Measurements from ENCODE around the gene MAP1LC3B2. TPM values are rescaled to one million over a fixed set of nuclear protein-coding genes. Genes with fewer than 3 reads are reported as not detected.

The MAP1LC3B2 gene
- total RNA-seq, 1 experiment from 2014 or later: 1.5 TPM

GRCh38 chr12:116620492-116621191 lies 61.5 kb downstream of the MAP1LC3B2 start:
- H3K9me3 Mint-ChIP-seq: peaks cover 15 to 17% of the 10 kb centered on the region in 2 experiments
- no peaks in the 10 kb centered on the region for H3K23me2 ChIP-seq (ENCODE audit: insufficient read length, low read depth, low read length, poor library complexity, severe bottlenecking)
- H2BK20ac ChIP-seq (ENCODE audit: low read depth, low read length, poor library complexity, severe bottlenecking): no peak overlapping the region
- H4K5ac ChIP-seq (ENCODE audit: insufficient read length, low read depth, low read length): no peak overlapping the region
- no peaks in the 10 kb centered on the region for H3K27me3 ChIP-seq (ENCODE audit: insufficient read depth, low read length)
- H2BK15ac ChIP-seq (ENCODE audit: low read depth, low read length): no peak overlapping the region
- no peak overlapping the region for H2BK120ac ChIP-seq (ENCODE audit: low read depth, low read length, poor library complexity, severe bottlenecking)
- no peaks in the 10 kb centered on the region for H3K4me1 ChIP-seq (ENCODE audit: insufficient read depth, low read length)
- no peak overlapping the region for H3K4ac ChIP-seq (ENCODE audit: low read depth, low read length)
- no peak overlapping the region for H3K14ac ChIP-seq (ENCODE audit: insufficient read depth, low read length)
- peaks cover 3 to 16% (median 3%) of the 10 kb centered on the region in 3 experiments; a peak in 5 of 7 replicates for H3K36me3 Mint-ChIP-seq (ENCODE audit: insufficient read depth in 1 of 3, low read depth in 3 of 3)
- no peak overlapping the region for H4K8ac ChIP-seq (replicated peaks; ENCODE audit: insufficient read length, low read depth, low read length)
- no peak overlapping the region for H2BK12ac ChIP-seq (ENCODE audit: insufficient read length, low read depth, low read length)
- H3K9me3 ChIP-seq (ENCODE audit: control insufficient read depth, low read depth, low read length): peaks cover 6% of the 10 kb centered on the region
- no peaks in the 10 kb centered on the region for H3K79me1 ChIP-seq (ENCODE audit: insufficient read depth, low read depth, low read length, poor library complexity, severe bottlenecking)
- no peaks in the 10 kb centered on the region for H3K79me2 ChIP-seq (ENCODE audit: insufficient read depth, low read length)
- no peak overlapping the region for H3K9ac ChIP-seq (ENCODE audit: extremely low read depth, insufficient read length, low read length)
- no peak overlapping the region for H3K18ac ChIP-seq (ENCODE audit: insufficient read length, low read depth, low read length)
- peak overlapping the region in 2 of 3 experiments; percentile 47 to 50; a peak in 2 of 7 replicates for H3K27ac Mint-ChIP-seq
- H3K27ac ChIP-seq (ENCODE audit: insufficient read length, low read depth, low read length): no peak overlapping the region
- no peak overlapping the region for H3K4me2 ChIP-seq (ENCODE audit: insufficient read depth, insufficient read length, low read length)
- H2BK5ac ChIP-seq (ENCODE audit: insufficient read length, low read length): no peak overlapping the region
- WGBS (ENCODE audit: extremely low coverage, insufficient read length, low lambda C conversion rate): no CpG with 5 or more reads among the region's 16 CpGs
- H4K20me1 ChIP-seq (ENCODE audit: control insufficient read depth, insufficient read depth, insufficient read length): no peaks in the 10 kb centered on the region
- peaks cover 4% of the 10 kb centered on the region for H3K27me3 Mint-ChIP-seq (ENCODE audit: low read depth)
- no peak overlapping the region for H4K91ac ChIP-seq (ENCODE audit: insufficient read length, low read depth, low read length)
- no peak overlapping the region for H2AFZ ChIP-seq (ENCODE audit: low read length)
- DNase-seq: no peak
- no peak for TF ChIP-seq CTCF (conservative IDR thresholded peaks at IDR 0.05)
- H3K56ac ChIP-seq (ENCODE audit: insufficient read length, low read depth, low read length): no peak overlapping the region
- H3K4me1 Mint-ChIP-seq: peaks cover 19 to 28% of the 10 kb centered on the region in 2 experiments
- H2AK5ac ChIP-seq (ENCODE audit: insufficient read length, low read length): no peak overlapping the region
- peak overlapping the region in 1 of 2 experiments; percentile 8; a peak in 1 of 5 replicates for H3K4me3 Mint-ChIP-seq
- no peak overlapping the region for H3T11ph ChIP-seq (ENCODE audit: low read length)
- no peak overlapping the region for H3K23ac ChIP-seq (ENCODE audit: insufficient read length, low read depth, low read length)
